ENCODE data around the gene SIRT3. TPM values are rescaled to one million over a fixed set of nuclear protein-coding genes. Genes with fewer than 3 reads are reported as not detected.
A peak's percentile ranks its signal among the peaks of the same experiment; 100 is the strongest.

SIRT3 gene
- total RNA-seq, 2 experiments from 2014 or later = 12.8 to 15.9 TPM

GRCh38 chr11:206526-207207, 29.5 kb downstream of the SIRT3 start:
- Mint-ChIP-seq H3K36me3 (peaks cover 22% of the 10 kb centered on the region), H3K27ac (peak overlapping the region; percentile 99), H3K9me3 (ENCODE audit: low read depth) (no peaks in the 10 kb centered on the region), H3K4me3 (peak overlapping the region; percentile 93), H3K4me1 (peaks cover 62% of the 10 kb centered on the region), H3K27me3 (no peaks in the 10 kb centered on the region)
- ATAC-seq = no peak
- CTCF ChIA-PET = interaction anchor here (0.8 to 1.4 kb wide), 10 partner anchors 10 to 312 kb away, joined by 3 to 8 read pairs (median 3); no protein-coding TSS in a partner anchor
- DNase-seq = peak; percentile 58

GRCh38 chr11:206002-206384, 30.1 kb downstream of the SIRT3 start:
- no peak for ATAC-seq
- H3K27me3 Mint-ChIP-seq = no peaks in the 10 kb centered on the region
- peaks cover 59% of the 10 kb centered on the region for H3K4me1 Mint-ChIP-seq
- H3K27ac Mint-ChIP-seq = peak overlapping the region; percentile 99
- peak overlapping the region; percentile 93 for H3K4me3 Mint-ChIP-seq
- CTCF ChIA-PET = interaction anchor here (1.0 to 1.4 kb wide), 2 partner anchors 242 to 313 kb away, joined by 3 to 8 read pairs; no protein-coding TSS in a partner anchor
- DNase-seq = no peak
- no peaks in the 10 kb centered on the region for H3K9me3 Mint-ChIP-seq (ENCODE audit: low read depth)
- peaks cover 15% of the 10 kb centered on the region for H3K36me3 Mint-ChIP-seq

- no peaks in the 10 kb centered on the region for H3K9me3 Mint-ChIP-seq (ENCODE audit: low read depth)
- peaks cover 55% of the 10 kb centered on the region for H3K4me1 Mint-ChIP-seq
- H3K36me3 Mint-ChIP-seq = peaks cover 13% of the 10 kb centered on the region
- peak overlapping the region; percentile 99 for H3K27ac Mint-ChIP-seq
- ATAC-seq (no peak), DNase-seq (no peak)
- no peaks in the 10 kb centered on the region for H3K27me3 Mint-ChIP-seq
- peak overlapping the region; percentile 93 for H3K4me3 Mint-ChIP-seq
- CTCF ChIA-PET = no interaction called here
Measured at GRCh38 chr11:205221-206001, 30.7 kb downstream of the SIRT3 start.

- ATAC-seq (no peak), DNase-seq (no peak)
- H3K4me3 Mint-ChIP-seq = no peak overlapping the region
- no peaks in the 10 kb centered on the region for H3K9me3 Mint-ChIP-seq (ENCODE audit: low read depth)
- H3K4me1 Mint-ChIP-seq = peaks cover 47% of the 10 kb centered on the region
- no peaks in the 10 kb centered on the region for H3K27me3 Mint-ChIP-seq
- CTCF ChIA-PET = no interaction called here
- no peak overlapping the region for H3K27ac Mint-ChIP-seq
- H3K36me3 Mint-ChIP-seq = peaks cover 6% of the 10 kb centered on the region
Measured at GRCh38 chr11:204587-205109, 31.5 kb downstream of the SIRT3 start.

- no peak overlapping the region for H3K4me3 Mint-ChIP-seq
- no peak for ATAC-seq
- DNase-seq = no peak
- peaks cover 43% of the 10 kb centered on the region for H3K4me1 Mint-ChIP-seq
- H3K27ac Mint-ChIP-seq = peak overlapping the region; percentile 26
- H3K9me3 Mint-ChIP-seq (ENCODE audit: low read depth) = no peaks in the 10 kb centered on the region
- no peaks in the 10 kb centered on the region for H3K27me3 Mint-ChIP-seq
- CTCF ChIA-PET = no interaction called here
- H3K36me3 Mint-ChIP-seq = peaks cover 6% of the 10 kb centered on the region
Measured at GRCh38 chr11:203945-204586, 32.1 kb downstream of the SIRT3 start.

GRCh38 chr11:203056-203944, 32.8 kb downstream of the SIRT3 start:
- peaks cover 43% of the 10 kb centered on the region for H3K4me1 Mint-ChIP-seq

GRCh38 chr11:202490-202889, 33.7 kb downstream of the SIRT3 start:
- DNase-seq (no peak), ATAC-seq (no peak)
- peak overlapping the region; percentile 68 for H3K27ac Mint-ChIP-seq
- CTCF ChIA-PET = no interaction called here
- H3K27me3 Mint-ChIP-seq = no peaks in the 10 kb centered on the region
- no peaks in the 10 kb centered on the region for H3K9me3 Mint-ChIP-seq (ENCODE audit: low read depth)
- H3K4me1 Mint-ChIP-seq = peaks cover 43% of the 10 kb centered on the region
- H3K36me3 Mint-ChIP-seq = peaks cover 6% of the 10 kb centered on the region
- no peak overlapping the region for H3K4me3 Mint-ChIP-seq

More at GRCh38 chr11:203056-203944, 32.8 kb downstream of the SIRT3 start:
- Mint-ChIP-seq H3K4me3 (no peak overlapping the region), H3K27ac (peak overlapping the region; percentile 30), H3K9me3 (ENCODE audit: low read depth) (no peaks in the 10 kb centered on the region), H3K36me3 (peaks cover 6% of the 10 kb centered on the region), H3K27me3 (no peaks in the 10 kb centered on the region)
- DNase-seq (no peak), ATAC-seq (no peak)
- CTCF ChIA-PET = no interaction called here

- no peak overlapping the region for H3K4me3 Mint-ChIP-seq
- DNase-seq = peak; percentile 27
Measured at GRCh38 chr11:201966-202365, 34.2 kb downstream of the SIRT3 start.

GRCh38 chr11:200224-201003, 35.7 kb downstream of the SIRT3 start:
- Mint-ChIP-seq H3K27ac (no peak overlapping the region), H3K4me3 (no peak overlapping the region), H3K4me1 (peaks cover 31% of the 10 kb centered on the region), H3K27me3 (no peaks in the 10 kb centered on the region), H3K36me3 (peaks cover 2% of the 10 kb centered on the region), H3K9me3 (ENCODE audit: low read depth) (no peaks in the 10 kb centered on the region)
- CTCF ChIA-PET = interaction anchor here (0.6 to 1.0 kb wide), 2 partner anchors 154 to 164 kb away, joined by 3 to 5 read pairs; no protein-coding TSS in a partner anchor
- ATAC-seq = no peak
- DNase-seq = peak; percentile 32

More at GRCh38 chr11:201966-202365, 34.2 kb downstream of the SIRT3 start:
- H3K4me1 Mint-ChIP-seq = peaks cover 43% of the 10 kb centered on the region
- ATAC-seq = no peak
- peak overlapping the region; percentile 68 for H3K27ac Mint-ChIP-seq
- no peaks in the 10 kb centered on the region for H3K9me3 Mint-ChIP-seq (ENCODE audit: low read depth)
- CTCF ChIA-PET = no interaction called here
- H3K36me3 Mint-ChIP-seq = peaks cover 5% of the 10 kb centered on the region
- no peaks in the 10 kb centered on the region for H3K27me3 Mint-ChIP-seq

GRCh38 chr11:199782-200181, 36.4 kb downstream of the SIRT3 start:
- ATAC-seq (no peak), DNase-seq (peak; percentile 39)
- no peak overlapping the region for H3K27ac Mint-ChIP-seq
- H3K4me3 Mint-ChIP-seq = no peak overlapping the region
- H3K4me1 Mint-ChIP-seq = peaks cover 27% of the 10 kb centered on the region
- H3K27me3 Mint-ChIP-seq = no peaks in the 10 kb centered on the region
- H3K36me3 Mint-ChIP-seq = peaks cover 2% of the 10 kb centered on the region
- H3K9me3 Mint-ChIP-seq (ENCODE audit: low read depth) = no peaks in the 10 kb centered on the region
- CTCF ChIA-PET = no interaction called here

GRCh38 chr11:199004-199581, 37.0 kb downstream of the SIRT3 start:
- Mint-ChIP-seq H3K27ac (no peak overlapping the region), H3K4me3 (no peak overlapping the region), H3K9me3 (ENCODE audit: low read depth) (no peaks in the 10 kb centered on the region), H3K4me1 (peaks cover 25% of the 10 kb centered on the region), H3K27me3 (no peaks in the 10 kb centered on the region), H3K36me3 (peaks cover 2% of the 10 kb centered on the region)
- ATAC-seq = no peak
- peak; percentile 39 for DNase-seq
- CTCF ChIA-PET = no interaction called here
